Measurements from ENCODE around the gene ITPK1.

DNA sequence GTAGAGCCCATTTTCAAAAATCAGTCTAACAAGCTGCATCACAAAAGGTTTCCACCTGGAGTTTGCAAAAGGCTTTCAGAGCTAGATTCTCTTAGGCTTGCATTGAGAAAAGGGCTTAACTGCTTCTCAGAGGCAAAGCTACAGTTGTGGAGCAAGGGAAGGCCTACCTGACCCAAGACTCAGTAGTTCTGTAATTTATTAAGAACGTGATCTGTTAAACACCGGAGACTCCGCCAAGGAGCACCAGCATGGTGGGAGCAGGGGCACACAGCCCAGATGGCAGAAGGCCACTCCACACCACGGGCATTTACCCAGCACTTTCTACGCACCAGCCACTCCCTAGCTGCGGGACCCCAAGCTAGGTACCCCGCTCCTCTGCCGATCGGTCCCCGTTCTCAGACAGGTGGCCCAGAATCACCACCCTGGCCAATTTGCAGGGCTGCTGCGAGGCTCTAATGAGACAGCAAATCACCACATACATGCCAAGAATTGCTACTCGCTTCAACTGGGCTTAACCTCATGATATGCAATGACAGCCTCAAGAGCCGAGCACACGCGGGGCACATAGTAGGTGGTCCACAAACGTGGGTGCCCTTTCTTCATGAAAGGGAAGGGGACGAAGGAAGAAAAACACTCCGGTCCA lies 1.5 kb downstream of the ITPK1 start:
- TF ChIP-seq, protein P1, sequence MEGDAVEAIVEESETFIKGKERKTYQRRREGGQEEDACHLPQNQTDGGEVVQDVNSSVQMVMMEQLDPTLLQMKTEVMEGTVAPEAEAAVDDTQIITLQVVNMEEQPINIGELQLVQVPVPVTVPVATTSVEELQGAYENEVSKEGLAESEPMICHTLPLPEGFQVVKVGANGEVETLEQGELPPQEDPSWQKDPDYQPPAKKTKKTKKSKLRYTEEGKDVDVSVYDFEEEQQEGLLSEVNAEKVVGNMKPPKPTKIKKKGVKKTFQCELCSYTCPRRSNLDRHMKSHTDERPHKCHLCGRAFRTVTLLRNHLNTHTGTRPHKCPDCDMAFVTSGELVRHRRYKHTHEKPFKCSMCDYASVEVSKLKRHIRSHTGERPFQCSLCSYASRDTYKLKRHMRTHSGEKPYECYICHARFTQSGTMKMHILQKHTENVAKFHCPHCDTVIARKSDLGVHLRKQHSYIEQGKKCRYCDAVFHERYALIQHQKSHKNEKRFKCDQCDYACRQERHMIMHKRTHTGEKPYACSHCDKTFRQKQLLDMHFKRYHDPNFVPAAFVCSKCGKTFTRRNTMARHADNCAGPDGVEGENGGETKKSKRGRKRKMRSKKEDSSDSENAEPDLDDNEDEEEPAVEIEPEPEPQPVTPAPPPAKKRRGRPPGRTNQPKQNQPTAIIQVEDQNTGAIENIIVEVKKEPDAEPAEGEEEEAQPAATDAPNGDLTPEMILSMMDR (IDR thresholded peaks at IDR 0.05) = no peak
- TF ChIP-seq POLR2AphosphoS5 (IDR thresholded peaks at IDR 0.05; ENCODE audit: low read depth, low read length) = no peak

Data from Panc1 (cell line).